H9 (cell line): ENCODE data around the gene WDR27. TPM values are rescaled to one million over a fixed set of nuclear protein-coding genes. Genes with fewer than 3 reads are reported as not detected.

Source experiments
- DNase-seq: peaks from one replicate; pipeline ENCODE4 v3.0.0-alpha.2; 2017
- H2AFZ ChIP-seq: one replicate; pipeline ENCODE4 v1.6.1; 2013; ENCODE audit warnings: mild to moderate bottlenecking, low read length, control low read depth, moderate library complexity
- H2AK5ac ChIP-seq: 2 replicates; pipeline ENCODE4 v1.6.1; 2013; ENCODE audit warnings: low read length, control low read depth, mixed read lengths; ENCODE audit not compliant: insufficient read length
- H2BK120ac ChIP-seq: one replicate; pipeline ENCODE4 v1.6.1; 2013; ENCODE audit warnings: low read depth, mild to moderate bottlenecking, low read length, control low read depth, inconsistent platforms; ENCODE audit not compliant: poor library complexity, severe bottlenecking
- H2BK12ac ChIP-seq: 2 replicates; pipeline ENCODE4 v1.6.1; 2013; ENCODE audit warnings: low read length, control low read depth, mixed read lengths, low read depth; ENCODE audit not compliant: insufficient read length
- H2BK15ac ChIP-seq: 2 replicates; pipeline ENCODE4 v1.6.1; 2013; ENCODE audit warnings: low read depth, low read length, control low read depth
- H2BK20ac ChIP-seq: one replicate; pipeline ENCODE4 v1.6.1; 2013; ENCODE audit warnings: low read depth, mild to moderate bottlenecking, low read length, control low read depth, inconsistent platforms; ENCODE audit not compliant: poor library complexity, severe bottlenecking
- H2BK5ac ChIP-seq: 2 replicates; pipeline ENCODE4 v1.6.1; 2013; ENCODE audit warnings: low read length, control low read depth, mixed read lengths; ENCODE audit not compliant: insufficient read length
- H3K14ac ChIP-seq: 2 replicates; pipeline ENCODE4 v1.6.1; 2013; ENCODE audit warnings: low read length, control low read depth; ENCODE audit not compliant: insufficient read depth
- H3K18ac ChIP-seq: 2 replicates; pipeline ENCODE4 v1.6.1; 2013; ENCODE audit warnings: low read depth, mild to moderate bottlenecking, mixed read lengths, low read length, control low read depth; ENCODE audit not compliant: insufficient read length
- H3K23ac ChIP-seq: 2 replicates; pipeline ENCODE4 v1.6.1; 2013; ENCODE audit warnings: low read length, control low read depth, mixed read lengths, low read depth; ENCODE audit not compliant: insufficient read length
- H3K23me2 ChIP-seq: 2 replicates; pipeline ENCODE4 v1.6.1; 2013; ENCODE audit warnings: low read depth, mild to moderate bottlenecking, mixed read lengths, low read length, control low read depth; ENCODE audit not compliant: insufficient read length, poor library complexity, severe bottlenecking
- H3K27ac ChIP-seq: 2 replicates; pipeline ENCODE4 v1.5.1; 2013; ENCODE audit warnings: low read length, control low read depth, mixed read lengths, low read depth; ENCODE audit not compliant: insufficient read length
- H3K27me3 ChIP-seq: 2 replicates; pipeline ENCODE4 v1.6.1; 2013; ENCODE audit warnings: low read length, control low read depth, inconsistent platforms; ENCODE audit not compliant: insufficient read depth
- H3K4ac ChIP-seq: 2 replicates; pipeline ENCODE4 v1.6.1; 2013; ENCODE audit warnings: low read depth, mild to moderate bottlenecking, control low read depth, inconsistent platforms, low read length, moderate library complexity
- H3K4me1 ChIP-seq: 2 replicates; pipeline ENCODE4 v1.6.1; 2013; ENCODE audit warnings: low read length, control low read depth, inconsistent platforms; ENCODE audit not compliant: insufficient read depth
- H3K4me2 ChIP-seq: 2 replicates; pipeline ENCODE4 v1.6.1; 2013; ENCODE audit warnings: low read length, control low read depth, mixed read lengths; ENCODE audit not compliant: insufficient read length, insufficient read depth
- H3K56ac ChIP-seq: 2 replicates; pipeline ENCODE4 v1.6.1; 2013; ENCODE audit warnings: low read depth, mild to moderate bottlenecking, mixed read lengths, low read length, control low read depth; ENCODE audit not compliant: insufficient read length
- H3K79me1 ChIP-seq: 2 replicates; pipeline ENCODE4 v1.6.1; 2013; ENCODE audit warnings: low read depth, mild to moderate bottlenecking, moderate library complexity, low read length, control low read depth, inconsistent platforms; ENCODE audit not compliant: insufficient read depth, poor library complexity, severe bottlenecking
- H3K79me2 ChIP-seq: 2 replicates; pipeline ENCODE4 v1.6.1; 2013; ENCODE audit warnings: low read length, control low read depth, inconsistent platforms; ENCODE audit not compliant: insufficient read depth
- H3K9ac ChIP-seq: 2 replicates; pipeline ENCODE4 v1.6.1; 2013; ENCODE audit warnings: low read length, control low read depth, mixed read lengths; ENCODE audit not compliant: insufficient read length; ENCODE audit errors: extremely low read depth
- H3K9me3 ChIP-seq: one replicate; pipeline ENCODE4 v1.6.1; 2013; ENCODE audit warnings: low read depth, low read length, inconsistent platforms; ENCODE audit not compliant: control insufficient read depth
- H3T11ph ChIP-seq: one replicate; pipeline ENCODE4 v1.6.1; 2013; ENCODE audit warnings: mild to moderate bottlenecking, low read length, control low read depth, inconsistent platforms
- H4K20me1 ChIP-seq: one replicate; pipeline ENCODE4 v1.6.1; 2013; ENCODE audit not compliant: control insufficient read depth, insufficient read length, insufficient read depth
- H4K5ac ChIP-seq: 2 replicates; pipeline ENCODE4 v1.6.1; 2013; ENCODE audit warnings: low read depth, mild to moderate bottlenecking, mixed read lengths, low read length, control low read depth; ENCODE audit not compliant: insufficient read length
- H4K8ac ChIP-seq: replicated peaks from 2 replicates; pipeline ENCODE4 v1.6.1; 2013; ENCODE audit warnings: low read length, control low read depth, mixed read lengths, low read depth; ENCODE audit not compliant: insufficient read length
- H4K91ac ChIP-seq: 2 replicates; pipeline ENCODE4 v1.6.1; 2013; ENCODE audit warnings: low read depth, mild to moderate bottlenecking, moderate library complexity, mixed read lengths, low read length, control low read depth; ENCODE audit not compliant: insufficient read length
- H3K27ac Mint-ChIP-seq, 3 experiments: 2 replicates in 2 of 3; 3 replicates in 1 of 3; pipeline ENCODE4 v1.8.0; 2020 to 2021; ENCODE audit warnings: mixed read lengths in 3 of 3, mild to moderate bottlenecking in 1 of 3, moderate library complexity in 1 of 3
- H3K27me3 Mint-ChIP-seq: 2 replicates; pipeline ENCODE4 v1.8.0; 2021; ENCODE audit warnings: low read depth, mild to moderate bottlenecking, moderate library complexity, mixed read lengths
- H3K36me3 Mint-ChIP-seq, 3 experiments: 2 replicates in 2 of 3; 3 replicates in 1 of 3; pipeline ENCODE4 v1.8.0; 2020 to 2021; ENCODE audit warnings: low read depth in 3 of 3, mixed read lengths in 3 of 3; ENCODE audit not compliant: insufficient read depth in 1 of 3
- H3K4me1 Mint-ChIP-seq, 2 experiments: 2 replicates each; pipeline ENCODE4 v1.8.0; 2020; ENCODE audit warnings: mixed read lengths in 2 of 2
- H3K4me3 Mint-ChIP-seq, 2 experiments: 2 replicates in 1 of 2; 3 replicates in 1 of 2; pipeline ENCODE4 v1.8.0; 2020 to 2021; ENCODE audit warnings: mild to moderate bottlenecking in 2 of 2, mixed read lengths in 2 of 2, moderate library complexity in 1 of 2
- H3K9me3 Mint-ChIP-seq, 2 experiments: 2 replicates in 1 of 2; 3 replicates in 1 of 2; pipeline ENCODE4 v1.8.0; 2020; ENCODE audit warnings: mild to moderate bottlenecking in 2 of 2, mixed read lengths in 2 of 2, moderate library complexity in 1 of 2
- CTCF ChIP-seq: fragments of 200-600 bp; sonication (generic); conservative IDR thresholded peaks from 3 replicates; pipeline ENCODE4 v1.8.0; 2021; ENCODE audit warnings: antibody characterized with exemption, mild to moderate bottlenecking
- WGBS: extraction: QIAGEN DNeasy Blood & Tissue Kit; methylation state at CpG from one replicate; pipeline ENCODE4 v1.1.7; 2013; ENCODE audit warnings: missing lambda C conversion rate, low lambda C conversion rate, mixed read lengths; ENCODE audit not compliant: insufficient read length; ENCODE audit errors: extremely low coverage; 5-methylcytosine and 5-hydroxymethylcytosine counted together
- total RNA-seq: library from RNA; stranded (reverse); gene quantifications from 2 replicates; pipeline ENCODE4 v1.2.1, GENCODE V29; 2021

The WDR27 gene
- total RNA-seq, 1 experiment from 2014 or later: 48.7 TPM

- H2AFZ ChIP-seq: no peak overlapping the region
- H4K20me1 ChIP-seq: no peaks in the 10 kb centered on the region
- no peak overlapping the region for H2AK5ac ChIP-seq
- H3K14ac ChIP-seq: no peak overlapping the region
- H3K36me3 Mint-ChIP-seq: peaks cover 15 to 36% (median 30%) of the 10 kb centered on the region in 3 experiments; a peak in 6 of 7 replicates
- H3K79me2 ChIP-seq: no peaks in the 10 kb centered on the region
- H3K4ac ChIP-seq: no peak overlapping the region
- H3K9me3 Mint-ChIP-seq: no peaks in the 10 kb centered on the region
- no peak overlapping the region for H4K5ac ChIP-seq
- H2BK12ac ChIP-seq: no peak overlapping the region
- no CpG with 5 or more reads among the region's 28 CpGs for whole genome bisulfite sequencing
- H3K4me3 Mint-ChIP-seq: no peak overlapping the region
- no peak for TF ChIP-seq CTCF
- no peak overlapping the region for H3K9ac ChIP-seq
- H2BK5ac ChIP-seq: no peak overlapping the region
- no peaks in the 10 kb centered on the region for H3K27me3 Mint-ChIP-seq
- H3K23me2 ChIP-seq: no peaks in the 10 kb centered on the region
- H2BK20ac ChIP-seq: no peak overlapping the region
- H3K9me3 ChIP-seq: no peaks in the 10 kb centered on the region
- H3K56ac ChIP-seq: no peak overlapping the region
- H2BK15ac ChIP-seq: no peak overlapping the region
- peak overlapping the region in 2 of 3 experiments; percentile 24 to 64; a peak in 3 of 7 replicates for H3K27ac Mint-ChIP-seq
- H4K8ac ChIP-seq: no peak overlapping the region
- no peak for DNase-seq
- peaks cover 2% of the 10 kb centered on the region; the same call in 1 of the 2 replicates for H3K4me1 ChIP-seq
- H3K4me1 Mint-ChIP-seq: 0 out of 4 replicates have a peak, but pooled peaks cover 3 to 4% of the 10 kb centered on the region in 2 experiments
- H3T11ph ChIP-seq: no peak overlapping the region
- H3K79me1 ChIP-seq: no peaks in the 10 kb centered on the region
- no peak overlapping the region for H3K18ac ChIP-seq
- H3K27ac ChIP-seq: no peak overlapping the region
- no peak overlapping the region for H4K91ac ChIP-seq
- no peak overlapping the region for H3K4me2 ChIP-seq
- no peak overlapping the region for H2BK120ac ChIP-seq
- H3K27me3 ChIP-seq: no peaks in the 10 kb centered on the region
- no peak overlapping the region for H3K23ac ChIP-seq
Measured at GRCh38 chr6:169641461-169642085, 60.3 kb downstream of the WDR27 start.
